Body of pancreas (tissue), 4 donors: Measurements from ENCODE around the gene ARRB1. TPM values are rescaled to one million over a fixed set of nuclear protein-coding genes. Genes with fewer than 3 reads are reported as not detected.

Source experiments
- ATAC-seq: fragments of 150-250 bp; one replicate; pipeline ENCODE4 v1.9.1; 2016
- DNase-seq, 4 donors: peaks; one replicate each; pipeline ENCODE4 v3.0.0-alpha.2; 2019
- H3K27ac ChIP-seq, 4 donors: fragments of 200-600 bp; sonication (generic); 1 replicate in 3 of 4; 2 replicates in 1 of 4; pipeline versions ENCODE4 v1.5.1 to v1.6.1; 2016 to 2019; ENCODE audit warnings: mild to moderate bottlenecking in 1 of 4, mixed read lengths in 1 of 4, moderate library complexity in 1 of 4
- H3K27me3 ChIP-seq, 2 donors: fragments of 200-600 bp; sonication (generic); one replicate each; pipeline ENCODE4 v1.6.0; 2016; ENCODE audit warnings: mild to moderate bottlenecking in 1 of 2
- H3K36me3 ChIP-seq, 2 donors: fragments of 200-600 bp; sonication (generic); replicated peaks in 1 of 2; 2 replicates each; pipeline ENCODE4 v1.5.1; 2016; ENCODE audit warnings: low read depth in 2 of 2; ENCODE audit not compliant: insufficient read depth in 1 of 2
- H3K4me1 ChIP-seq: fragments of 200-600 bp; sonication (generic); one replicate; pipeline ENCODE4 v1.6.0; 2016
- H3K4me3 ChIP-seq, 2 donors: fragments of 200-600 bp; sonication (generic); 1 replicate in 1 of 2; 2 replicates in 1 of 2; pipeline ENCODE4 v1.5.1; 2016 to 2019
- H3K9me3 ChIP-seq, 3 donors: fragments of 200-600 bp; sonication (generic); 1 replicate in 2 of 3; 2 replicates in 1 of 3; pipeline ENCODE4 v1.5.1; 2016
- POLR2A ChIP-seq, 3 donors: fragments of 450-650 bp; IDR thresholded peaks; one replicate each; pipeline ENCODE4 v1.6.1; 2016; ENCODE audit warnings: antibody characterized with exemption in 3 of 3, mild to moderate bottlenecking in 2 of 3
- WGBS, 2 donors: methylation state at CpG; one replicate each; pipeline ENCODE4 v1.1.5; 2017; 5-methylcytosine and 5-hydroxymethylcytosine counted together
- intact Hi-C: fragments of 100-400 bp; cut with DNase I; formaldehyde crosslinking; loops from one replicate; pipeline ENCODE4 v1.15.1; 2023
- total RNA-seq, 2 donors: library from RNA; depleted of rRNA; stranded (reverse); fragments of >200 nt; gene quantifications; one replicate each; pipeline ENCODE4 v1.1.0, GENCODE V29; 2016
- TF ChIP-seq, protein P1 (sequence below), 7 experiments: fragments of 450-650 bp in 4 of 7; fragments of 200-600 bp in 3 of 7; sonication (generic) in 3 of 7; IDR thresholded peaks; one replicate each; pipeline ENCODE4 v1.5.1; 2016 to 2019; ENCODE audit warnings: antibody characterized with exemption in 7 of 7

Gene ARRB1
- total RNA-seq, 2 donors from 2014 or later, result 41.0 to 54.1 TPM

DNA sequence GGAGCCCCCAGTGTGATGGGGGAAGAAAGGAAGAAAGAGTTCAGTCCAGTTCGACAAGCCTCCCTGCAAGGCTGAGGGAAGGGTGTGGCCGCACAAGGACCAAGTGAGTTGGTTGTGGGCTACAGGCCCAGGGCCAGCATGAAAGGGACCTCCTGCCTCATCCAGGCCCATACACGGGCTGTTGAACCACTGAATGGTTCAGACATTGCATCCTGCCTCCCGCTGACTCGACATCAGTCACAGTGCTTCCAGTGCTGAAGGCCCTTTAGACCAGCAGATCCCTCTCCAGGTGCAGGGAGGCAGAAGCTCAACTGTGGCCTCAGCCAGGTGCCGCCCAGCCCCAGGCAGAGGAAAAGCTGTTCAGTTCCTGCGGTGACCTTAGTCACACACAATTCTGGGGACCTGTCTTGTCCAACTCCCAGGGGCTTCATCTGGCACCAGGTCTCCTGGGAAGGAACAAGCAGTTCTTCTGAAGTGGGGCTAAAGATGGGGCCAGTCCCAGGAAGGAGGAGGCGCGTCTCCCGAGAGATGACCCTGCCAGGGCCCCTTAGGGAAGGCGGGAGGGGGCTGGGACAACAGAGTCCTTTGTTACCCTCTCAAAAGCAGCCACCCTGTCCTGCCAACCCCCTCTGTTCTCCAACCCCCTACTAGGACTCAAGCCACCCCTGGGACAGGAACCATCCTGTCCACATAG, 6.6 kb downstream of the ARRB1 start:
- H3K9me3 ChIP-seq, result no peaks in the 10 kb centered on the region
- H3K36me3 ChIP-seq, result no peaks in the 10 kb centered on the region
- no peak overlapping the region for H3K4me3 ChIP-seq
- WGBS, 2 donors, result 80 to 100% methylated on average over 2 to 11 of the region's 11 CpGs
- intact Hi-C loops, result no loop called here
- H3K4me1 ChIP-seq, result peaks cover 87% of the 10 kb centered on the region
- TF ChIP-seq POLR2A (IDR thresholded peaks at IDR 0.05), result no peak
- TF ChIP-seq, protein P1, sequence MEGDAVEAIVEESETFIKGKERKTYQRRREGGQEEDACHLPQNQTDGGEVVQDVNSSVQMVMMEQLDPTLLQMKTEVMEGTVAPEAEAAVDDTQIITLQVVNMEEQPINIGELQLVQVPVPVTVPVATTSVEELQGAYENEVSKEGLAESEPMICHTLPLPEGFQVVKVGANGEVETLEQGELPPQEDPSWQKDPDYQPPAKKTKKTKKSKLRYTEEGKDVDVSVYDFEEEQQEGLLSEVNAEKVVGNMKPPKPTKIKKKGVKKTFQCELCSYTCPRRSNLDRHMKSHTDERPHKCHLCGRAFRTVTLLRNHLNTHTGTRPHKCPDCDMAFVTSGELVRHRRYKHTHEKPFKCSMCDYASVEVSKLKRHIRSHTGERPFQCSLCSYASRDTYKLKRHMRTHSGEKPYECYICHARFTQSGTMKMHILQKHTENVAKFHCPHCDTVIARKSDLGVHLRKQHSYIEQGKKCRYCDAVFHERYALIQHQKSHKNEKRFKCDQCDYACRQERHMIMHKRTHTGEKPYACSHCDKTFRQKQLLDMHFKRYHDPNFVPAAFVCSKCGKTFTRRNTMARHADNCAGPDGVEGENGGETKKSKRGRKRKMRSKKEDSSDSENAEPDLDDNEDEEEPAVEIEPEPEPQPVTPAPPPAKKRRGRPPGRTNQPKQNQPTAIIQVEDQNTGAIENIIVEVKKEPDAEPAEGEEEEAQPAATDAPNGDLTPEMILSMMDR (IDR thresholded peaks at IDR 0.05), result no peak
- H3K27ac ChIP-seq, result peak overlapping the region in 3 of 4 donors; percentile 74 to 86 (median 77)
- DNase-seq (no peak), ATAC-seq (no peak)
- no peaks in the 10 kb centered on the region for H3K27me3 ChIP-seq

- Histone ChIP-seq H3K27ac (peak overlapping the region; percentile 74 to 90 (median 82)), H3K36me3 (no peaks in the 10 kb centered on the region), H3K27me3 (no peaks in the 10 kb centered on the region), H3K4me3 (no peak overlapping the region), H3K9me3 (no peaks in the 10 kb centered on the region), H3K4me1 (peaks cover 87% of the 10 kb centered on the region)
- WGBS, 2 donors, result 72% methylated on average over 3 of the region's 3 CpGs; no CpG with 5 or more reads in 1 of the 2 donors
- TF ChIP-seq POLR2A (IDR thresholded peaks at IDR 0.05), result no peak
- TF ChIP-seq, protein P1 (IDR thresholded peaks at IDR 0.05), result no peak
- intact Hi-C loops, result no loop called here
- no peak for ATAC-seq
- DNase-seq, result peak in 1 of 4 donors; percentile 24
These were observed 7.3 kb downstream of the ARRB1 start for GRCh38 chr11:75344186-75344585.

DNA sequence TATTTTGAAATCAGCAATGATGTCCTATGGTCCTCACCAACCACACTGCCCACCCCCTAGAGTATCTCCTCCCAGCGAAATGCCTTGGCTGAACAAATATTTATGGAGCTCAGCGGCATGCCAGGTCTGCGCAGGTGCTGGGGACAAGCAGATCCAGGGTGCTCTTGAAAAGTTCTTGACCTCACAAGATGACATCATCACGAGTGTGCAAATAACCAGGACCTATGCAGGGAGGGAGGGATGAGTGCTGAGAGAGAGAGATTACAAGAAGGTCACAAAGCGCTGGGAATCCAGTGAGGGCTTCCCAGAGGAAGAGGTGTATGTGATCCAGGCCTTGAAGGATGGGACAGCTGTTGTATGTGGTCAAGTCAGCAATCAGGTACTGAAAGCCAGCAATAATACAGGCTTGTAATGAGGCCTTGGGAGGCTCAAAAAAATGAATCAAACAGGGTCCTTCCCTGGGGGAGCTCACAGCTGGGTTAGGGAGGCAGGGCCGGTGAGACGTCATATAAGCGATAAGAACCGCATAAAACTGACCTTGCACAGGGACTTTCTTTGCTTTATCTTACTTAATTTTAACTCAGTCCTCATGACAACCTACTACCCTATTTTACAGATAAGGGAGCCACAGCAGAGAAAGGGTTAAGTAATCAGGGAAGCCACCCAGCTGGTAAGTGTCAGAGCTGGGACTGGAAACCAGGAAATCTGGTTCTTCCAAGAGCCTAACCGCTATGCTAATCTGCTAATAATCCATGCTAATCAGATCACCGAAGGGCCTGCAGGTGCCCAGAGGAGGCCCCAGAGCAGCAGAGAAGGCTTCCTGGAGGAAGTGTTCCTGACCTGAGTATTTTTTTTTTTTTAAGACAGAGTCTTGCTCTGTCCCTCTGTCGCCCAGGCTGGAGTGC, 8.2 kb downstream of the ARRB1 start:
- ATAC-seq, result peak; percentile 82
- H3K9me3 ChIP-seq, result no peaks in the 10 kb centered on the region
- H3K4me3 ChIP-seq, result no peak overlapping the region
- WGBS, 2 donors, result 17% methylated on average over 12 of the region's 12 CpGs
- peaks cover 88% of the 10 kb centered on the region for H3K4me1 ChIP-seq
- H3K27ac ChIP-seq, result peak overlapping the region; percentile 74 to 90 (median 82)
- H3K27me3 ChIP-seq, result no peaks in the 10 kb centered on the region
- peak; percentile 80 to 95 (median 88) for DNase-seq
- intact Hi-C loops, result no loop called here
- no peaks in the 10 kb centered on the region for H3K36me3 ChIP-seq
- peak in 1 of 3 donors; percentile 26 for TF ChIP-seq POLR2A (IDR thresholded peaks at IDR 0.05)
- TF ChIP-seq, protein P1 (IDR thresholded peaks at IDR 0.05), result no peak

DNA sequence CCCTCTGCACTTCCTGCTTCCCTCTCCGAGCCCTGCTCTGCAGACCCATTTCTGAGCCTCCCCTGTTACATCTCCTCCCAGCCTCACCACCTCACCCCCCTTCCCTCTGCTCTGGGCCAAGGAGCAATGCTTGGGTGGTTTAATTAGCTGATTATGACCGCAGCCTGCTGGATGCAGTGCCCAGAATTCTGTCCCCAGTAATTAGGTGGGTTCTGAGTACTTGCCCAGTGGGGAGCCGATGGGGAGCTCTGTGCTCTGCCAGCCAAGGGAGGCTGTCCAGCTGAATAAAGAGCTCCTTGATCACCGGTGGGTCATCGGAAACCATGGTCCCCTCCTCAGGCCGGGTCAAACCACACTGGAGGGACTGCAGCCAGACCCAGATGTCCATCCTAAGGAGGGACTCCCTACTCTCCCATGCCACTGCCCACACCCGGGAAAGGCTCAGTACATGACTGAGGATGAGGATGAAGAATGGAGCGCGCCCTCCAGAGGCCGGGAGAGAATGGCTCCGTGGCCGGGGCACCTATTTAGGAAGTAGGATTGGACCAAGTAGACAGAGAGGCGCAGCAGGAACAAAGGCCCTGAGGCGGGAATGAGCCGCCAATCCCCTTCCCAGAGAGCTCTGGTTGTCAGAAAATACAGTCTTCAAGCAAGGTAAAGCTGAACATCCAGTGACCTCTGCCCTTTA, 9.1 kb downstream of the ARRB1 start:
- WGBS, 2 donors, result 60 to 79% methylated on average over 11 to 14 of the region's 15 CpGs
- TF ChIP-seq, protein P1 (IDR thresholded peaks at IDR 0.05), result no peak
- TF ChIP-seq POLR2A (IDR thresholded peaks at IDR 0.05), result no peak
- no peaks in the 10 kb centered on the region for H3K27me3 ChIP-seq
- intact Hi-C loops, result no loop called here
- ATAC-seq (peak; percentile 2), DNase-seq (peak in 1 of 4 donors; percentile 35)
- peaks cover 87% of the 10 kb centered on the region for H3K4me1 ChIP-seq
- no peaks in the 10 kb centered on the region for H3K36me3 ChIP-seq
- no peaks in the 10 kb centered on the region for H3K9me3 ChIP-seq
- no peak overlapping the region for H3K4me3 ChIP-seq
- H3K27ac ChIP-seq, result peak overlapping the region; percentile 74 to 90 (median 82)
